AG20443 (cell line): ENCODE data around the gene SRGAP3.
A peak's percentile ranks its signal among the peaks of the same experiment; 100 is the strongest.

Experiments
- DNase-seq: peaks from one replicate; pipeline ENCODE4 v3.0.0; 2012; ENCODE audit warnings: low spot score, mixed read lengths

Gene SRGAP3

DNA sequence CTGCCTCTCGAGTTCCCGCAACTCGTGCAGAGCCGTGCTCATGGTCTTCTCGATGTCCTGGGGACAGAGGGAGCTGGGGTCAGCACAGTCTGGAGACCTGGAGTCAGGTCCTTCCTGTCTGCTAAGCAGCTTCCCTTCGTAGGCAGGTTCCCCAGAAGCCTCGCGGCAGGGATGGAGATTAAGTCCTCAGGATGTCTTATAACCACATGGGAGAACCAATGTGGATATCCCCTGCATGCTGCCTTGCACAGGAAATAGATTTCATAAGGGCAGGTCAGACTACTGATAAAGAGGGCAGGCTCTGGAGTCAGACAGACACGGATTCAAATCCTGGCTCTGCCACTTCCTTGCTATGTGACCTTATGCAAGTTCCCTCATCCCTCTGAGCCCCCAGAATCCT is 263.6 kb downstream of the SRGAP3 start:
- DNase-seq = no peak

DNA sequence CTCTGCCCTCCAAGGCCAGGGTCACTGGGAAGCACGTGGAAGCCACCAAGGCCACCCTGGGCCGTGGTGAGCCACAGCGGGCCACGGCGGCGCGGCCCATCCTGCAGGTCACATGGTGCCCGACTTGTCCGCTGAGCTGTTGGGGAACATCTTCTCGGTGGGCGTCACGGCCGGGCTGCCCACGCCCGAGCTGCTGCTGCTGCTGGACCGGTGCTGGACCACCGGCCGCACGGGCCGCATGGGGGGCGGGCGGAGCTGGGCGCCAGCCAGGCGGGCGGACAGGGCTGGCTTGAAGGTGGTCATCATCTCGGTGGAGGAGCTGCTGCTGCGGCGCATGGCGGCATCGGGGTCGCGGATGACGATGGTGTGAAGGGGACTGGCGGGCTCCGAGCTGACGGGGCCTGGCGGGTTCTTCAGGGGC is 264.0 kb downstream of the SRGAP3 start:
- DNase-seq = peak; percentile 2

DNA sequence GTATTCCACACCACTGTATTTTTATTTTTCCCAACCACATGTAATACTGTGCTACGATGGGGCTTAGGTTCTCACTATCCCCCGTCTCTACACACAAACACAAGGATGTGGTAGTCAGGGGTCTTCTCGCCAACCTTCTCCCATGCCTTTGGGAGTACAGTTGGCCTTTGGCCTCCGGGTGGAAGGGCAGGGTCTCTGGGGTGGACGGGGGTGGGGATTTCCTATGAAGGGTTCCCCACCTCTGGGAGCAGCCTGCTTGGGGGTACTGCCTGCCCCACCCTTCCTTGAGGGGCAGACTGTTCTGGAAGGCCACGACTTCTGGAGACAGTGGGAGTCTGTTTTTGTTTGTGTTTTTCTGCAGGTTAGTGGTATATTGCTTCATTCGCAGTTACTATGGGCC is 264.9 kb downstream of the SRGAP3 start:
- DNase-seq = no peak

DNA sequence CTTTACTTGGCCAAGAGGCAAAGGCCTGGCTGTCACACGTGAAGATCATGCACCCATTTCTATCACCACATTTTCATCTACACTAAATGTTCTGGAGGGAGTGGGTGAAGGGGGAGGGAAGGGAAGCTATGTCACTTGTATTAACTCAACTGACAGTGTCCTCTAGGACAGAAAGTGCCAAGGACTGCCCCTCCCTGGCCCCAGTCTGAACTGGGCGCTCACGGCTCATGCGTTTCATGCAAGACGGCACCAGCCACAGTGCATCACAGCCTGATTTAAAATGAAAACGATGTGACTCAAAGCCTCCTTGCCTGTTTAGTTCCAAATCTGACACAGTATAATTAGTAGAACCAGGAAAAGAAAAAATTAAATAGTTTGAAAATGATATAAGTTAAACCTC is 265.4 kb downstream of the SRGAP3 start:
- no peak for DNase-seq

DNA sequence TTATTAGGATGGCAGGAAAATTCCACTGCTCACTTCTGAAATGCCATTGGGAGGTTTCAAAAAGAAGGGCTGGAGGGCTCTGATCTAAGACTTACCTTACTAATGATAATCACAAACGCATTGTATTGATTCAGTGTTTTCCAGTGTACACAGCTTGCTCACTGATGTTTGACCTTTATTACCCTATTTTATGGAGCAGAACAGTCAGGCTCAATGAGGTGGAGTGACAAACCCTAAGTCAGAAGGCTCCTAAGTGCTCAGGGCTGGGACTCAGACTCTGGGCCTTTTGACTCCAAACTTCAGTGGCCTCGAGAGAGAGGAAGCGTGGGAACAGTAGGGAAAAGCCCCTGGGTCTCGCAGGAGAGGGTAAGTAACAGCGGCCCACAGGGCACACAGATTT is 265.9 kb downstream of the SRGAP3 start:
- peak; percentile 2 for DNase-seq

DNA sequence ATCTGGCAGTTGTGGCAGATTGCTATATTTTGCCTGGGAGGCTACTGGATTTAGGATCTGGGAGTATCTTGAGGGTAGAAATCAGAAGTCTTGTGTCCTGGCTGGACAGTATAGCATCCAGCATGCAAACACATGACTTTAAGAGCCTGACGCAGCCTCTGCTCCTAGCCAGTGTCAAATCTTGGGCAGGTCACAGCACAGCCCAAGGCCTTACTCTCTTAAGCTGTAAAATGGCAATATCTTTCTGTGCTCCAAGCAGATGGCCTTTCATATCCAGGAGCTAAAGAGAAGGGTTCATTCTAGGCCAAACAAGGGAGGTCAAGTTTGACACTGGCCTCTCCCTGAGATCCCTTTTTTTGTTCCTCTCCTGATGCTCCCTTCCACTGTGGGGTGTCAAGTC is 266.4 kb downstream of the SRGAP3 start:
- DNase-seq = no peak

DNA sequence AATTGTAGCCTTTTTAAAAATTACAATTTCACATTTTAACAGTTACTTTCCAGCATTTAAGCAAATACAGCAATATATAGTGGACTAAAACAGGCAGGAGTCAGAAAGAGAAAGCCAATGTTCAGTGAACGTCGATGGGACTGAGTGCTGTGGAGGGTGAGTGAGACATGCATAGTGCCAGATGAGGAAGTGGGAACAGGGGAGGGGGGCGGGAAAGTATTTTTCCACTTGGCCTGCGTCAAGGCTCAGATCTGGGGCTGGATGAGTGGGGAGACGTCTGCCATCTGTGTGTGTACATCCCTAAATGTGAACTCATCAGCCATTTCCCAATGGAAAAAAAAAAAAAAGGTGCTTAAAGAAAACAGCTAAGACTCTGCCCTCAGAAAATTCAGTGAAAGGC is 266.9 kb downstream of the SRGAP3 start:
- no peak for DNase-seq

DNA sequence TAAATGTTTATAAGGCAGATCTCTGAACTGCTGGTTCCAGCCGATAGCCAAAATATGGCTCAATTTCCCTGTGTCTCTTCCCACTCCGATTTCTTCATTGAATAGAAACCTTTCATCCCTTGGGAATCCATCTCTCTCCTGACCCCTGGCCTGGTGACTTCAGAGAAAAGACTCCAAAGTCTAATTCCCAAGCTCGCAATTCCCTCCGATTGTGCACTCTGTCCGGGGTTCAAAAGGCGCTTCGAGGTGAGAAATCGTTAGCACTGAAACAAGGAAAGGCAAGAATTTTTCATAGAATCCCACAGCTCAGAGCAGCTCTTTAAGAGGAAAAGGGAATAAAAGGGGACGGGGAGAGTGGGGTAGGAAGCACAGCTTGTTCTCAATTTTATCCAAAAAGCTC is 267.7 kb downstream of the SRGAP3 start:
- no peak for DNase-seq

DNA sequence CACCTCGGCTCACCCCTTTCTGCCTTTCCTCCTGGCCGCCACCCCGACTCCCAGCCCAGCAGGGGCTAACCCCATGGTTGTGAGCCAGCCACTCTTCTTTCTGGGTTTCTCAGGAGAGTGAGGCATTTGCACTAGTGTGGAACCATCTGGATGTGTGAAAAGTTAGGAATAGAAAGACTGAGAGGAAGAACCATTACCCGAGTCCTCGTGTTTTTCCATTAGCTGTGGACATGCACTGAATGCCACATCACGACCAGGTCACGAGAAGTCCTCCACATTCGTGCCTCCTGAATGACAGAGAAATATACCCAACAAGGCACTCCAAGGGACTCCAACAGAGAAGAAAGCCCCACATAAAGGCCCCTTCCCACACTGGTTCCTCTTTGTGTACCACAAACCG is 268.1 kb downstream of the SRGAP3 start:
- no peak for DNase-seq

DNA sequence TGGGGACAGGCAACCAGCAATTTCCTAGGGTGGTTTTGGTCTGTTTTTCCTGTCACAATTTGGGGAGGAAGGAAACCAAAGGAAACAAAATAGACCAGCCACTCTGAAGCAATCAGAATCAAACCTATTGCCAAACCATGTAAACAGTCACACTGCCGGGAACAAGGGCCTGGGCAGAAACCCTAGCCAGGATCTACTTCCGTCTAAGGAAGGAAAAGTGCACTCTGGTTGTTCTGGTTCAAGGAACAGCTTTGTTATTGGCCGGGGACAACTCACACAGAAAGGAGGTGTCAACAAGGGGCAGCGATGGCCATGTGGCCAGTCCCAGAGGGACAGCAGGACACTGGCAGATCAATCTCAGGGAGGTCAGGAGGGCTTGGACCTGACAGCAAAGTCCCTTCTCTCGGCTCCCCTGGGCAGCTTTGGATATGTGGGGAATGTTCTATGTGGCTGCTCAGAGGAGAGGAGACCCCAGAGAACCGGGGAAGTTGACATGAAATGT is 268.6 kb downstream of the SRGAP3 start:
- no peak for DNase-seq

DNA sequence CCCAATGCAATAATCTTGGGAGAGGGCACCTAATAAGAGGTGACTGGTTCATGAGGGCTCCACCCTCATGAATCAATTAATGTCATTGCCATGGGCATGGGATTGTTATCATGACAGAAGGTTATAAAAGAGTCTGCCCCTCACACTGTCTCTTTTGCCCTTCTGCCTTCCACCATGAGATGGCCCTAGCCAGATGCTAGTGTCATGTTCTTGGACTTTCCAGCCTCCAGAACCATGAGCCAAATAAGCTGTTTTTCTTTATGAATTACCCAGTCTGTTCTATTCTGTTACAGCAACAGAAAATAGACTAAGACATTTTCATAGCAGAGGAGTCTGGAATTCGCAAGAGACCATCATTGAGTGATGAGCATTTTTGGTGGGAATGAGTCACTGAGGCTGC is 270.2 kb downstream of the SRGAP3 start:
- DNase-seq = no peak

DNA sequence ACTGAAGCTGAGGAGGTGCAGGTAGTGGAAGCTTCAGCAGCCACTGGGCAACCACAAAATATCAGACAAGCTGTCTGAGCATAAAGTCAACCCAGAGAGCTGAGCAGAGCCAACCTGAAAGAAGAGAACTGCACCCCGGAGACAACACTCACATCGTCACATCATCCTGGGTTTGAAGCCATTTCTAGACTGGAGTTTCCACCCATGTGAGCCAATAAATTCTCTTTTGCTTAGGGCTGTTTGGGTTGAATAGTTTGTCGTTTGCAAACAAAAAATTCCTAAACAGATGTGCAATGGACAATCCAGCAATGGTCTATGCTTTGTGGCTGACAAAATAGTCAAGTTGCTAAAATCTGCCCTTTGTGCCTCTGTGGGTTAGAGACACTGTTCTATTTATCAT is 270.9 kb downstream of the SRGAP3 start:
- DNase-seq = no peak

DNA sequence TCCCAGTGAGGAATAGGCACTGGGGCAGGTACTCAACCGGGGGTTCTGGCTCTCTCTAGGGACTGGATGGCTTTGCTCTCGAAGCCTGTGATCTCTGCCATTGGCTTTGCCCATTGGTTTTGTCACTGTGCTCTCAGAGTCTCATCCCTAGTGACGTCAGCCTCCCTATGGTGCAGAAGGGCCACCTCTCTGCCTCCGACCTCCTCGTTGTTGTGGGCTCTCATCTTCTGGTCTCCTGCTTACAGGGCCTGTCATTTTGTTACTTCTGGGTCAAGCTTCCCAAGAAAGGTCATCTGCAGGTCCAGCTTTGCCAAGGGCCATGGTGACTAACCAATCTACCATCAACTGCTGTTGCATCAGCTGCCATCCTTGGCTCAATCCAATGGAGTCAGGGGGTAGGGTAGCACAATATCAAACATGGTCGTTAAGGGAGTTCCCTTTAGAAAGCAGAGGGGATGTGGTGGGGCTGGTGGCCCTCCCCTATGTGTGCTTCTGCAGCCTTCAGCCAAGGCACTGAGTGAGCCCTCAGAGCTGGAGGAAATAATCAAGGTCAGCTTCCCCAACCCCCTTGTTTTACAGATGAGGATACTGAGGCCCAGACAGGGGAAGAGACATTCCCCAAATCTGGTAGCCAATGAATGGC is 272.8 kb downstream of the SRGAP3 start:
- DNase-seq = no peak

DNA sequence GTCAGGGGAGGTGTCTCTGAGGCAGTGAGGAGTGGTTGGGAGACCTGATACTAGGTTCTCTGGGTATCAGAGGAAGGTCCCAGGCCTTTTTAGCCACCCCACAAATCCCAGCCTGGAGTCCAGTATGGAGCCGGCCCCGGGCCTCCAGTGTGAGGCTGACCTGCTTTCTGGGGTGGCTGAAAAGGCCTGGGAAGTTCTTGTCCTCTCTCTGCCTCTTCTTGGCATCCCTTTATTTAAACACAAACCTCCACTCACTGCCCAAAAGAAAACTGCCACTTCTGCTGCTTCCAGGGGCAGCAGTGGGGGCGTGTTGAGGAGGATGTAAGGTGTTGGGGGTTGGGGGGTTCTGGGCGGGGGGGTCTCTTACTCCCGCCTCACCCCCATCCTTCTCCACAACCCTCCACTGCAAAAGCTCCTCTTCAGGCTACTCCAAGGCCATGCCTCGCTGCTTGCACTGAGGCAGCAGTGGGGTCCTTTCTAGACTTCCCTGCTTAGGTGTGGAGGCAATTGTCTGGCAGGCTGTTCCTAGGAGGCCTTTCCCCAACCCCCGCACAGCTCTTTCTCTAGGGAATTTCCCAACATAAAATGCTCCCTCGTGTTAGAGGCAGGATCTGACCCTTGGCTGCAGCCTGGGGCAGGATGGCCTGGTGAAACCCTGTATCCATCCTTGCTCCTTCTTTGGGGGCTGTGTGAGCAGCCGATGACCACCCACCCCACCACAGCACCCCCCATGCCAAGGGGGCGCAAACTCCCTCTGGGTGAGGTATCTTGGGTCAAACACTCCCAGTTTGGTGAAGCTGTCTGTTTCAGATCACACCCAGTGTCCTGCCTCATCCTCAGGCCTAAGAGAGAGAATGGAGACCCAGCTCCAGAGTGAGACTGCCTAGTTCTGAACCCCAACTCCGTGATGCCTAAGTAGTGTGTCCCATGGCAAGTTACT is 274.1 kb downstream of the SRGAP3 start:
- DNase-seq = no peak

DNA sequence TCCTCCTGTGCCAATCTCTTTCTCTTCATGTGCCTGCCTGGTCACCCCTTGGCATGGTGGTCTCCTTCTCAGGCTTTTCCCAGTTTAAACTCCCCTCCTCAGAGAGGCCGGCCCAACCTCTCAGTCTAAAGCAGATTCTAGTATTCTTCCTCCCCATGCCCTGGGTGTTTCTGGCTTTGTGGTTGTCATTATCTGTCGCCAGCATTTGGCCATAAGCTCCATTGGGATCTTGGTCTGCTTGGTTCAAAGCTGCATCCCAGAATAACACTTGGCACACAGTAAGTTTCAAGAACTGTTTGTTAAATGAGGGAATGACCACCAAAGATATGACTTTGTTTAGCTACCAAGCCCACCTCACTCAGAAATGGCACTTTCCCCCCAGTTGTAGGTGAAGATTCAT is 275.0 kb downstream of the SRGAP3 start:
- no peak for DNase-seq

DNA sequence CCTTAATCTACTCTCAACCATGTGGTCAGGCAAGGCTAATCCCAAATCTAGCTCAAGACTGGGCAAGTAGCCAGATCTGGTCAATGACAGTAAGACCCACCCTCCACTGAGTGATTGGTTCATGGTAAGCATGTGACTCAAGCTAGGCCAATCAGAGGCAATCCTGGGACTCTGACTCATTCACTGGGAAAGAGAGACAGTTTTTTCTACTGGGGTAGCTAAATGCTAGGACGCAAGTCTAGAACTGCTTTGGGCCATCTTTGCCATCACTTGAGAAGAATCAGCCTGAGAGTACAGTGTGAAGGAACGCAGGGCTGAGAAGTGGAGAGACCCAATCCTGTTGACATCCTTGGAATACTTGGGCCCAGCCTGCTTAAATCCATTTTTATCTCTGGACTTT is 276.8 kb downstream of the SRGAP3 start:
- peak; percentile 44 for DNase-seq

DNA sequence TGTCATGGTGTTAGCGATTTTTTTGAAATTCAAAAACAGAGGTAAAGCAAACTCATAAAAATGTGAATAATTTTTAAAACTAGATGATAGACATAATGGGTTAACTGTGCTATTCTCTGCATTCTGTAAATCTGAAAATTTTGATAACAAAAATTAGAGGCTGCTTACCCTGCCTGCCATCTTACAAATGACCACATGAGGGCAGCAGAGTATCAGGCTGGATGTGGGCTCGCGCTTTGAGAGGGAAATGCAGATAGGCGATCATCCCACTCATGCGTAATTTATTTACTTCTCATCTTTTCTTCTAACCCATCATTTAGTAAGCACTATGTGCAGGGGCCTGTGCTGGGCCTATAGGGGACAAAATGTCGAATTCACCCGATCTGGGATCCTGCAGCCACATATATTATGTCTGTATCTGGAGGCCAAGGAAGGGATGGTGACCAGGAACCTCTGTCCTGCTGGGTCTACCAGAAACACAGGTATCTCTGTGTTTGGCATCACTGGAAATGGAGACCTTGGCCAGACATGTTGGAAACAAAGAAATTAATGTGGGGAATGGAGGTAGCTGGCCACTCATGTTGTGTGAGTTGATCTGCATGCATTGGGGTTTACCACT is 278.4 kb downstream of the SRGAP3 start:
- DNase-seq = peak; percentile 77

DNA sequence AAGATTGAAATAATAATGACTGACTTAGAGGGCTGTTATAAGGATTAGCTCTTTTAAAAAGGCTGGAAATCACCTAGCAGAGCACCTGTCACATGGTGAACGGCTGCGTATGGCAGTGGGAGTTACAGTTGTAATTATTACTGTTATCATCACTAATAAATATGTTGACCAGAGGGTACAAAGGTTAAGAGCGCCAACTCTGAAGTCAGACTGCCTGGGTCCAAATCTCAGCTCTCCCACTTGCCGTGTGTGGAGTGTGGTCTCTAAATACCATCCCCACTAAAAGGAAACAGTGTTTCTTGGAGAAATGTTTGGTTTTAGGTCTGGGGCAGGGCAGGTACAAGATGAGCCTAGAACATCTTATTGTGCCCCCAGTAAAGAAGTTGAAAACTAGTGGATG is 280.2 kb downstream of the SRGAP3 start:
- no peak for DNase-seq

DNA sequence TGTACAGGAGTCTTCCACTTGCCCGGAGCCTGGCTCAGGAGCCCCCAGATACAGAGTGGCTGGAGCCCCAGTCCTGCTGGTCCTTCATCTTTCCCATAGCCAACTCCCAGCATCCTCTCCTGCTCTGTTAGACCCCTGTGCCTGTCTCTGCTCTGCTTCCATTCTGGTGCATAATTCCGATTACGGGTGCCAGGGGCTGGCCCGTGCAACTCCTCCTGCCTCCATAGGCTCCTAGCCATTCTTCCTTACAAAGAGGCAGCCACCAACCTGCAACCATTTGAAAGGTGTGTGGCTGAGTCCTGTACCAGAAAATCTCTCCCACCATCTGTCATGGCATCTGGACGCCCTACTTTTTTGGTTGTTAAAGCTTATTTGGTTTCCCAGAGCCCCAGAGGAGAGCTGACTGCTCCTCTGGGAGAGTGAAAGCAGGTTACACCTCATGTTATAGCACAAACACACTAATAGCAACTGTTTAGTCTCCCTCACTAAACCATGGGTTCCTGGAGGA is 281.0 kb downstream of the SRGAP3 start:
- DNase-seq = no peak

DNA sequence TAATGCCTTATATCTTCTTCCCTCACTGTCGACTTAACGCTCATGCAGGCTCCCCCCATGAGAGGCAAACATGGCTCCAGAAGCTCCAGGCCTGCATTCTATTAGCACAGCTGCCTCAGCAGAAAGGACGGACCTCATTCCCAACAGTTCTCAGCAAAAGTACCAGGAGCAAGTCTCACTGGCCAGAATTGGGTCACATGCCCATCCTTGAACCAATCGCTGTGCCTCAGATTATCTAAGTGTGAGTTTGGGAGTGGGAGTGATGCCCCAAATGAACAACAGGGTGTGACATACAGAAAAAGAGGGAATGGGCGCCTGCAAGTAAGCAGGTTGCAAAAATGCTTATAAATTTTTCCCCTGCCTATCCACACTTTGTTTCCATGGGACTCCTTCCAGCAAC is 281.9 kb downstream of the SRGAP3 start:
- DNase-seq = no peak

DNA sequence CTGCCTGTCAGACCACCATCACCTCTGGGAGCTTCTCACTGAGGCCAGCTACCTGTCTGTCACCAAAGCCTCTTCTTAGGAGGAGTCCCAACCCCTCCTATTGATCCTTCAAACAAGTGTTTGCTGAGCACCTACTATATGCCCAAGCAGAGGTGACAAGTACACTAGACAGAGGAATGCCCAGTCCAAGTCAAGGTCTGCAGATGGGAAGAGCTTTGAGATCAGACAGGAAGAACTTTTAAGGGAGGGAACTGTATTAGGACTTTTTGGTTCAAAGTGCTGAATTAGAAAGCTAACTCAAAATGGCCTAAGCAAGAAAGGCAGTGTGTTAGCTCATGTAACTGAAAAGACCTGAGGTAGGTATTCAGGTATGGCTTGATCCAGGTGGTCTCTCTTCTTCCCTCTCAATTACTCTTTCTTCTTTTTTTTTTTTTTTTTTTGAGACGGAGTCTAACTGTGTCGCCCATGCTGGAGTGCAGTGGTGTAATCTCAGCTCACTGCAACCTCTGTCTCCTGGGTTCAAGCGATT is 282.6 kb downstream of the SRGAP3 start:
- DNase-seq = no peak

DNA sequence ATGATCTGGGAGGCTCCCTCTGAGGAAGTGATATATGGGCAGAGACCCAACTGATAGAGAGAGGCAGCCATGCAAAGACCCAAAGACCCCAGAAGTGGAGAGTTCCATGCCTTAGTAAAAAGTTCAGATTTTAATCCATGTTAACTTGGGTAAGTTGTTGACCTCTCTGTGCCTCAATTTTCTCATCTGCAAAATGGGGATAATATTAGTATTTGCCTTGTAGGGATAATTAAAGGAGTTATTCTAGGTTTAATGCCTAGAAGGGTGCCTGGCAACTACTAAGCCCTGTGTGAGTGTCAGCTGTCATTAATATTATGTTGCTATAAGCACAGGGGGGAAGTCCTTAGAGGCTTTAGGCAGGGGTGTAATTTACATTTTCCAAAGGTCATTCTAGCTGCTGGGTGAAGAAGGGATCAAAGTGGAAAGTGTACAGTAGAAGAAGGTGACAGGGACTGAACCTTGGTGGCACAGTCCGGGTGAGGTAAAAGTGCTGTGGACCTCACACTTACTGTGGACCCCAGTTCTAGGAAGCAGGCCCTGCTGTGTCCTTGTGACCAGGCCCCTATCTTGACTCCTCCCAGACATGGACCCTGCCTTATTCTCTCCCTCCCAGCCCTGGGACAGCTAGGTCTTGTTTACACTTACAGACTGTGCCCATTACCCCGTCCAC is 283.2 kb downstream of the SRGAP3 start:
- no peak for DNase-seq
